HEK293T (cell line): ENCODE measurements around the gene CCDC102B.

Experiments
- CTCF ChIA-PET: fragments of 350-600 bp; formaldehyde crosslinking; extraction: SDS; loops from one replicate; lab custom pipeline; 2021; ENCODE audit warnings: antibody characterized with exemption, inconsistent platforms; lab: Yijun Ruan, JAX
- POLR2A ChIA-PET: fragments of 350-600 bp; formaldehyde crosslinking; extraction: SDS; loops from one replicate; lab custom pipeline; 2020; ENCODE audit warnings: antibody characterized with exemption, inconsistent platforms; lab: Yijun Ruan, JAX
- DNase-seq: peaks from one replicate; pipeline ENCODE4 v3.0.0; 2012; ENCODE audit warnings: mixed read lengths; ENCODE audit errors: extremely low spot score
- ARNT ChIP-seq: fragments of 450-650 bp; IDR thresholded peaks from 2 replicates; pipeline ENCODE4 v1.6.1; 2017; ENCODE audit warnings: mild to moderate bottlenecking
- BHLHE40 ChIP-seq: fragments of 450-650 bp; IDR thresholded peaks from 2 replicates; pipeline ENCODE4 v1.6.1; 2016; ENCODE audit warnings: mild to moderate bottlenecking, moderate library complexity, borderline replicate concordance
- CTBP1 ChIP-seq: fragments of 450-650 bp; IDR thresholded peaks from 2 replicates; pipeline ENCODE4 v1.6.1; 2016; ENCODE audit warnings: borderline replicate concordance
- ELF4 ChIP-seq: fragments of 450-650 bp; IDR thresholded peaks from 2 replicates; pipeline ENCODE4 v1.6.1; 2017; ENCODE audit warnings: antibody characterized with exemption
- FOXA1 ChIP-seq: fragments of 450-650 bp; IDR thresholded peaks from 2 replicates; pipeline ENCODE4 v1.6.1; 2016; ENCODE audit warnings: mild to moderate bottlenecking
- FOXK2 ChIP-seq: fragments of 450-650 bp; IDR thresholded peaks from 2 replicates; pipeline ENCODE4 v1.6.1; 2016; ENCODE audit warnings: mild to moderate bottlenecking
- FOXM1 ChIP-seq: fragments of 450-650 bp; IDR thresholded peaks from 2 replicates; pipeline ENCODE4 v1.6.1; 2017; ENCODE audit warnings: mild to moderate bottlenecking, borderline replicate concordance
- HDGF ChIP-seq: fragments of 450-650 bp; IDR thresholded peaks from 2 replicates; pipeline ENCODE4 v1.6.1; 2017; ENCODE audit warnings: antibody characterized with exemption, borderline replicate concordance
- L3MBTL2 ChIP-seq: fragments of 450-650 bp; conservative IDR thresholded peaks from 2 replicates; pipeline ENCODE4 v1.6.1; 2016; ENCODE audit warnings: mild to moderate bottlenecking
- LEF1 ChIP-seq: fragments of 450-650 bp; IDR thresholded peaks from 2 replicates; pipeline ENCODE4 v1.6.1; 2017; ENCODE audit warnings: mild to moderate bottlenecking, borderline replicate concordance
- NFRKB ChIP-seq: fragments of 450-650 bp; IDR thresholded peaks from 2 replicates; pipeline ENCODE4 v1.6.1; 2016; ENCODE audit warnings: mild to moderate bottlenecking, moderate library complexity
- SP1 ChIP-seq: fragments of 450-650 bp; IDR thresholded peaks from 2 replicates; pipeline ENCODE4 v1.6.1; 2017
- SUZ12 ChIP-seq: fragments of 450-650 bp; IDR thresholded peaks from 2 replicates; pipeline ENCODE4 v1.6.1; 2016; ENCODE audit warnings: mild to moderate bottlenecking
- TARDBP ChIP-seq: fragments of 450-650 bp; IDR thresholded peaks from 2 replicates; pipeline ENCODE4 v1.6.1; 2016
- ZNF384 ChIP-seq: fragments of 450-650 bp; IDR thresholded peaks from 2 replicates; pipeline ENCODE4 v1.6.1; 2016
- TF ChIP-seq, protein P1 (sequence below): fragments of 450-650 bp; IDR thresholded peaks from 2 replicates; pipeline ENCODE4 v1.6.1; 2016

Gene CCDC102B

DNA sequence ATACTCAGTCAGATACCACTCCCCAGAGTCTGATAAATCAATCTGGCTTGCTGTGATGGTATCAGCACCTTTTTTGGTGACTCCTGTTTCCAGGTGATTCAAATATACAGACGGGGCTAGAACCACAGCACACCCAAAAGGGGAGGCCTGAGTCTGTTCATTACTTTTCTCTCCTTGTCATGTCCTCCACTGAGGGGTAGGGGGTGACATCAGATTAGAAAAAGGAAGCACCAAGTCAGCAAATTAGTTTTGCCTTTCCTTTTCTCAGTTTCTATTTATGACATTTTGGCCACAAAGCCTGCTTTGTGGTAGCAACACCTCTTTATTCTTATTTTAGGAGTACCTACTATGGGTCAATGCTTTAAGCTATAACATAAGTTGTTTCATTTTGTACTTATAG is 127.4 kb downstream of the CCDC102B start:
- CTCF ChIA-PET = no interaction called here
- TF ChIP-seq ARNT = no peak
- no peak for TF ChIP-seq TARDBP
- TF ChIP-seq FOXK2 = no peak
- TF ChIP-seq LEF1 = no peak
- no peak for TF ChIP-seq SUZ12
- no peak for TF ChIP-seq ELF4
- no peak for TF ChIP-seq CTBP1
- POLR2A ChIA-PET = no interaction called here
- no peak for DNase-seq

DNA sequence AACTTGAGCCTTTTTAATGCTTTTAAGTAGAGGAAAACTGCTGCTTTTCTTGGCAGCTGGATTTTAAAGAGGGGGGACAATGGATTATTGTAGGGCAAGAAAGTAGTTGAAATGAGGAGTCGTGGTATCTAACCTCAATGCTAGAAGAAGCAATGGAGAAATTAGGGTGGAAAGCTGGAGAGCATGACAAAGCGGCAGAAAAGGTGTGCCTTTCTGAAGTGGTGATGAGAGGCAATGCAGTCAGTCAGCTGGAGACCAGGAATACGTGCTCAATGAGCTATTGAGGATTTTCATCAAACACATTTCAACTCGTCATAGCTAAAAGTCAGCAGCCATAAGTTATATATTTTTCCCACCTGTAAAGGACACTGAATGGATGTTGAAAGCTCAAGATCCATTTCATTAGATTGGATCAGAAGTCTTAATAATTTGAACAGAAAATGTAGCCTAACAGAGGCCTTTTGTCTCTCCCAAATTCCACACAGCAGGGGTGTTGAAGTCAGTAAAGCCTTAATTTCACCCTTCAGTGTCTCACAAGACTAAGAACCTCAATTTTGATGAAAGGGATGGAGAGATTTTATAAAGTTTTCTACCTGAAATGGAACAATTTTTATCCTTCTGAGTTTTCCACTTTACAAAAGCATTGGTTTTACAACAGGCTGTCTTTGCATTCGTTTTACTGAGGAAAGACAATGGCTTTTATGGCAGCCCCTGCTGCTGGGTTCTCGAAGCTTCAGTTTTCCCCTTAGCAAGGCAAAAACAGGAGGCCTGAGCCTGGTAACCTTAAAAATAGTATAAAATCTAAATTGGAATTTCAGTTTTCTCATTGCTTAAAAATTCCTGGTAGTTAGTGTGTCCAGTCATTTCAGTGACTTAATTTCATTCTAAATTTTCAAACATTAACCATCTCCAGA is 131.1 kb downstream of the CCDC102B start:
- CTCF ChIA-PET = interaction anchor here (0.6 kb wide), 1 partner anchor 319 kb away, joined by 3 read pairs; no protein-coding TSS in a partner anchor
- TF ChIP-seq ELF4 = no peak
- TF ChIP-seq CTBP1 = no peak
- TF ChIP-seq FOXM1 = no peak
- TF ChIP-seq NFRKB = no peak
- no peak for TF ChIP-seq FOXA1
- TF ChIP-seq ZNF384 = no peak
- no peak for TF ChIP-seq FOXK2
- no peak for TF ChIP-seq HDGF
- TF ChIP-seq SUZ12 = no peak
- TF ChIP-seq, protein P1, sequence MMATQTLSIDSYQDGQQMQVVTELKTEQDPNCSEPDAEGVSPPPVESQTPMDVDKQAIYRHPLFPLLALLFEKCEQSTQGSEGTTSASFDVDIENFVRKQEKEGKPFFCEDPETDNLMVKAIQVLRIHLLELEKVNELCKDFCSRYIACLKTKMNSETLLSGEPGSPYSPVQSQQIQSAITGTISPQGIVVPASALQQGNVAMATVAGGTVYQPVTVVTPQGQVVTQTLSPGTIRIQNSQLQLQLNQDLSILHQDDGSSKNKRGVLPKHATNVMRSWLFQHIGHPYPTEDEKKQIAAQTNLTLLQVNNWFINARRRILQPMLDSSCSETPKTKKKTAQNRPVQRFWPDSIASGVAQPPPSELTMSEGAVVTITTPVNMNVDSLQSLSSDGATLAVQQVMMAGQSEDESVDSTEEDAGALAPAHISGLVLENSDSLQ = no peak
- no peak for TF ChIP-seq SP1
- no peak for TF ChIP-seq L3MBTL2
- no peak for TF ChIP-seq LEF1
- TF ChIP-seq ARNT = no peak
- no peak for TF ChIP-seq TARDBP
- no peak for TF ChIP-seq BHLHE40
- DNase-seq = no peak
- POLR2A ChIA-PET = no interaction called here

DNA sequence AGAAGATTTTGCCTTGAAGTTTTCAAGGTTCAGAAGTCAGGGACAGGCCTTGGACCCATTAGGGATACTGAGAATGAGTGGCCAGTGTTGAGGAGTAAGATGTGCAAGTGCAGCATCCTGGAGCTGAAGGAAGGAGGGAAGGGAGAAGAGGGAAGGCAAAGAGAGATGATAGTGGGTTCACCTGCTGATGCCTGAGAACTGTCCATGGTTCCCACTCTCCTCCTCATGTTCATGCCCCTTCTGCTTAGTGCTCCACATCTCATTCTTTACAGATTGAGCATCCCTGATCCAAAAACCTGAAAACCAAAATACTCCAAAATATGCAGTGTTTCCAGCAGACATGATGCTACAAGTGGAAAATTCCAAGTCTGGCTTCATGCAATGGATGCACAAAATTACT is 137.8 kb downstream of the CCDC102B start:
- TF ChIP-seq TARDBP = no peak
- TF ChIP-seq L3MBTL2 = no peak
- no peak for TF ChIP-seq FOXM1
- TF ChIP-seq FOXA1 = no peak
- no peak for TF ChIP-seq NFRKB
- TF ChIP-seq SP1 = no peak
- TF ChIP-seq ZNF384 = no peak
- no peak for TF ChIP-seq FOXK2
- no peak for TF ChIP-seq ELF4
- TF ChIP-seq SUZ12 = no peak
- no peak for TF ChIP-seq BHLHE40
- no peak for TF ChIP-seq LEF1
- TF ChIP-seq CTBP1 = no peak
- no peak for TF ChIP-seq HDGF
- TF ChIP-seq, protein P1 = no peak
- DNase-seq = no peak
- ChIA-PET CTCF (no interaction called here), POLR2A (no interaction called here)

DNA sequence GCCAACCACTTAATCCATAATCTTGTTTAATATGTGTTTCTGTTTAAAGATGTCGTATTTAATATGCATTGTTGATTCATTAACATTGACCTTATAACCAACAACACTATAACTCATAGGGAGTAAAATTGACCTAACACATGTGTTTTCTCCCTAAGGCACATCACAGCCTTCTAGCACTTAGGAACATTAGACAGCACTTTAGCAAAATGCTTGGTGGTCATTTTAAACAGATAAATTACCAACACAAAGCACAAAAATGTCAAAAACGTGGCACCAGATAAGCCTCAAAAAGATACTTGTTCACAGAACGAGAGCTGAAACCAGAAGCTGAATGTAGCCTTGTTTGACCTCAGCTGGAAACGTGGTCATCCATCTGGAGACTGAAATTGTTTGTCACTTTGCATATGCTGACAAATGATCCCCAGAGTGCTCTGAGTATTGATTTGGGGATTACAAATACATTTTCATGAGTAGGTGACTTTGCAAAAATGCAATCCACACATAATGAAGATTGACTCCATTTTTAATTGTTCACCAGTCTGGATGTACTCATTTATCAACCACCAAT is 139.2 kb downstream of the CCDC102B start:
- ChIA-PET CTCF (no interaction called here), POLR2A (no interaction called here)
- DNase-seq = no peak
- no peak for TF ChIP-seq SUZ12
- TF ChIP-seq BHLHE40 = no peak
- TF ChIP-seq FOXA1 = no peak
- TF ChIP-seq ELF4 = no peak
- no peak for TF ChIP-seq FOXK2
- TF ChIP-seq TARDBP = no peak
- no peak for TF ChIP-seq L3MBTL2
- TF ChIP-seq NFRKB = no peak
- TF ChIP-seq HDGF = no peak
- TF ChIP-seq ARNT = no peak
- no peak for TF ChIP-seq ZNF384
- no peak for TF ChIP-seq CTBP1
- no peak for TF ChIP-seq SP1
- TF ChIP-seq, protein P1 = no peak
- no peak for TF ChIP-seq LEF1
- no peak for TF ChIP-seq FOXM1

DNA sequence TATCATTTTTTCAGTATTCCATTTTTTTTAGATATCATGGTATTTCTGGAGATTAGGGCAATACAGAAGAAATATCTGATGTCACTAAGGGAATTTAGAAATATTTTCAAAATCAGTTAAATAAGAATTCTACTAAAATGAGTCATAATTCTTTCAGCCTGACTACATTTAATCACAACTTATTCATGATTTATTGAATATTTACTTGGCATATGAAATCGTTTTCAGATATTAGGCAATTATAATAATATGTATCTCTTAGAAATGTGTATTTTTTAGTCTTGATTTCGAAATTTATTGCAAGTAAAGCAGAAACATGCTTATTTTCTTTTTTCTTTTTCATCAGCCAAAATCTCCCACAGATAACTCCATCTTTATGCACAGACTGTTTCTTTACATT is 142.2 kb downstream of the CCDC102B start:
- TF ChIP-seq L3MBTL2 = no peak
- TF ChIP-seq NFRKB = no peak
- no peak for TF ChIP-seq TARDBP
- no peak for TF ChIP-seq ELF4
- no peak for TF ChIP-seq HDGF
- TF ChIP-seq ZNF384 = no peak
- TF ChIP-seq SUZ12 = no peak
- no peak for TF ChIP-seq FOXK2
- no peak for TF ChIP-seq ARNT
- TF ChIP-seq FOXA1 = no peak
- TF ChIP-seq BHLHE40 = no peak
- no peak for TF ChIP-seq LEF1
- TF ChIP-seq FOXM1 = no peak
- TF ChIP-seq, protein P1 = no peak
- TF ChIP-seq CTBP1 = no peak
- no peak for TF ChIP-seq SP1
- ChIA-PET POLR2A (no interaction called here), CTCF (no interaction called here)
- no peak for DNase-seq
